Measurements from ENCODE around the gene ZDHHC16. TPM values are rescaled to one million over a fixed set of nuclear protein-coding genes. Genes with fewer than 3 reads are reported as not detected.

ZDHHC16 gene
- total RNA-seq, 4 donors from 2014 or later = 17.0 to 36.9 (median 28.2) TPM

- Histone ChIP-seq H3K4me3 (no peak overlapping the region), H3K36me3 (peaks cover 33 to 99% (median 51%) of the 10 kb centered on the region in 3 donors), H3K27me3 (no peaks in the 10 kb centered on the region), H3K27ac (no peak overlapping the region), H3K9me3 (no peaks in the 10 kb centered on the region), H3K4me1 (peaks cover 0 to 33% (median 3%) of the 10 kb centered on the region in 3 donors)
- TF ChIP-seq POLR2A (IDR thresholded peaks at IDR 0.05) = no peak
- TF ChIP-seq, protein P1, sequence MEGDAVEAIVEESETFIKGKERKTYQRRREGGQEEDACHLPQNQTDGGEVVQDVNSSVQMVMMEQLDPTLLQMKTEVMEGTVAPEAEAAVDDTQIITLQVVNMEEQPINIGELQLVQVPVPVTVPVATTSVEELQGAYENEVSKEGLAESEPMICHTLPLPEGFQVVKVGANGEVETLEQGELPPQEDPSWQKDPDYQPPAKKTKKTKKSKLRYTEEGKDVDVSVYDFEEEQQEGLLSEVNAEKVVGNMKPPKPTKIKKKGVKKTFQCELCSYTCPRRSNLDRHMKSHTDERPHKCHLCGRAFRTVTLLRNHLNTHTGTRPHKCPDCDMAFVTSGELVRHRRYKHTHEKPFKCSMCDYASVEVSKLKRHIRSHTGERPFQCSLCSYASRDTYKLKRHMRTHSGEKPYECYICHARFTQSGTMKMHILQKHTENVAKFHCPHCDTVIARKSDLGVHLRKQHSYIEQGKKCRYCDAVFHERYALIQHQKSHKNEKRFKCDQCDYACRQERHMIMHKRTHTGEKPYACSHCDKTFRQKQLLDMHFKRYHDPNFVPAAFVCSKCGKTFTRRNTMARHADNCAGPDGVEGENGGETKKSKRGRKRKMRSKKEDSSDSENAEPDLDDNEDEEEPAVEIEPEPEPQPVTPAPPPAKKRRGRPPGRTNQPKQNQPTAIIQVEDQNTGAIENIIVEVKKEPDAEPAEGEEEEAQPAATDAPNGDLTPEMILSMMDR (IDR thresholded peaks at IDR 0.05) = no peak
- intact Hi-C loops (cut with DNase I) = no loop called here
- DNase-seq = no peak
- 60 to 84% methylated on average over 5 of the region's 5 CpGs for WGBS, 2 donors
Observed at GRCh38 chr10:97456034-97456685, 10.2 kb downstream of the ZDHHC16 start.

GRCh38 chr10:97456686-97457065 lies 10.7 kb downstream of the ZDHHC16 start:
- Histone ChIP-seq H3K36me3 (peaks cover 38 to 99% (median 56%) of the 10 kb centered on the region in 3 donors), H3K9me3 (no peaks in the 10 kb centered on the region), H3K27ac (no peak overlapping the region), H3K4me1 (peaks cover 0 to 28% (median 2%) of the 10 kb centered on the region in 3 donors), H3K4me3 (no peak overlapping the region), H3K27me3 (no peaks in the 10 kb centered on the region)
- 64 to 78% methylated on average over 1 to 2 of the region's 3 CpGs for WGBS, 2 donors
- TF ChIP-seq, protein P1 (IDR thresholded peaks at IDR 0.05) = no peak
- TF ChIP-seq POLR2A (IDR thresholded peaks at IDR 0.05) = no peak
- intact Hi-C loops (cut with DNase I) = no loop called here
- no peak for DNase-seq

DNA sequence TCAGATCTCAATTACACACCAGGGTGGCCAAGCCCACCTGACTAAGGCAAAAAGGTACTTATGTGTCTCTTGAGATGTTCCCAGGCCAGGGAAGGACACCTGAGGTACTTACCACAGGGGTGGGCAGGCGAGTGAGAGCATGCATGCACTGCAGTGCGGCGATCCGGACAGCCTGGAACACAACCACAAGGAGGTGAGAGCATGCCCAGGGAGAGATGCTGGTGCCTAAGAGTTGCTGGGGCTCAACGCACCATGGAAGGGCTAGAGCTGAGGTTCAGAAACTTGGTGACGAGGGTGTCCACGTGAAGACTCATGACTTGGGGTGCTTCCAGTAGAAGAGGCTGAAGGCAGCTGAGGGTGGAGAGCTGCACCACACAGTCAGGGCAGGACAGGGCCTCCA lies 13.1 kb downstream of the ZDHHC16 start:
- intact Hi-C loops (cut with DNase I) = no loop called here
- TF ChIP-seq, protein P1 (IDR thresholded peaks at IDR 0.05) = no peak
- no peak for TF ChIP-seq POLR2A (IDR thresholded peaks at IDR 0.05)
- WGBS, 2 donors = 82 to 85% methylated on average over 7 of the region's 7 CpGs
- no peak for DNase-seq
- H3K27me3 ChIP-seq = no peaks in the 10 kb centered on the region
- H3K36me3 ChIP-seq = peaks cover 44 to 99% (median 66%) of the 10 kb centered on the region in 3 donors
- no peaks in the 10 kb centered on the region for H3K9me3 ChIP-seq
- H3K4me3 ChIP-seq = no peak overlapping the region
- no peak overlapping the region for H3K27ac ChIP-seq
- peaks cover 0 to 21% (median 2%) of the 10 kb centered on the region in 3 donors for H3K4me1 ChIP-seq

GRCh38 chr10:97459933-97460332 lies 14.0 kb downstream of the ZDHHC16 start:
- Histone ChIP-seq H3K27ac (no peak overlapping the region), H3K9me3 (no peaks in the 10 kb centered on the region), H3K4me3 (no peak overlapping the region), H3K36me3 (peaks cover 47 to 100% (median 67%) of the 10 kb centered on the region in 3 donors), H3K4me1 (peaks cover 0 to 21% (median 0%) of the 10 kb centered on the region in 3 donors), H3K27me3 (no peaks in the 10 kb centered on the region)
- WGBS, 2 donors = 76 to 82% methylated on average over 7 of the region's 7 CpGs
- intact Hi-C loops (cut with DNase I) = loop anchor here (10.0 kb wide), 1 partner anchor 95 kb away; no protein-coding TSS in a partner anchor
- no peak for DNase-seq
- TF ChIP-seq, protein P1 (IDR thresholded peaks at IDR 0.05) = no peak
- TF ChIP-seq POLR2A (IDR thresholded peaks at IDR 0.05) = no peak

DNA sequence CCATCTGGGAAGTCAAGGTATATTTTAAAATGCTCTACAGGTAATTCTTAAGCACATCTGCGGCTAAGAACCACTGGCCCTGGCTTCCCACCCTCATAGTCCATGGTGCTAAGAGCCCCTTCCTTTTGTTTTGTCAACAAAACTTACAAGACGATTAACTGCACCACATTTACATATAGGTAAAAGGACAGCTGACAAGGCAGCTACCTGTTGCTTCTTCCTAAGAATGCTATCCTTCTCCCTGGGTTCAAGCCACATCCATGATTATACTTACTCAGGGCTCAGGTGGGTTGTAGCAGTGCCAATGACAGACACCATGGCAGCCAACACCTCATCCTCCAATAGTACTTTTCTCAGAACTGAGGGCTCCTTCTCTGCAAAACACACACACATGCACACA lies 16.3 kb downstream of the ZDHHC16 start:
- Histone ChIP-seq H3K4me3 (no peak overlapping the region), H3K27me3 (no peaks in the 10 kb centered on the region), H3K36me3 (peaks cover 62 to 100% (median 75%) of the 10 kb centered on the region in 3 donors), H3K27ac (no peak overlapping the region), H3K4me1 (peaks cover 0 to 23% (median 0%) of the 10 kb centered on the region in 3 donors), H3K9me3 (no peaks in the 10 kb centered on the region)
- TF ChIP-seq POLR2A (IDR thresholded peaks at IDR 0.05) = no peak
- TF ChIP-seq, protein P1 (IDR thresholded peaks at IDR 0.05) = no peak
- intact Hi-C loops (cut with DNase I) = loop anchor here (10.0 kb wide), 1 partner anchor 92 kb away; no protein-coding TSS in a partner anchor
- 76 to 81% methylated on average over 2 of the region's 2 CpGs for WGBS, 2 donors
- DNase-seq = no peak

Measured in esophagus squamous epithelium (tissue), 5 donors.